HG03378 (cell line): ENCODE data around the gene AK4.

ENCODE experiments used
- ATAC-seq: cut with Tn5 transposase; IDR thresholded peaks from one replicate; pipeline ENCODE4 v1.9.1; 2021; ENCODE audit warnings: mild to moderate bottlenecking, moderate library complexity; ENCODE audit not compliant: unreplicated experiment

AK4 gene

GRCh38 chr1:65243491-65243890, 95.5 kb downstream of the AK4 start:
- ATAC-seq = no peak

GRCh38 chr1:65245295-65245694, 97.3 kb downstream of the AK4 start:
- no peak for ATAC-seq

GRCh38 chr1:65247419-65248359, 99.7 kb downstream of the AK4 start:
- no peak for ATAC-seq

GRCh38 chr1:65250826-65251225, 102.8 kb downstream of the AK4 start:
- ATAC-seq = no peak

- ATAC-seq = peak; percentile 35
Observed at GRCh38 chr1:65253800-65254319, 105.9 kb downstream of the AK4 start.

GRCh38 chr1:65254320-65255034, 106.5 kb downstream of the AK4 start:
- peak; percentile 82 for ATAC-seq

GRCh38 chr1:65255035-65255655, 107.1 kb downstream of the AK4 start:
- peak; percentile 5 for ATAC-seq

- ATAC-seq = no peak
Observed at GRCh38 chr1:65255656-65256050, 107.7 kb downstream of the AK4 start.

GRCh38 chr1:65256860-65257708, 109.1 kb downstream of the AK4 start:
- no peak for ATAC-seq

- no peak for ATAC-seq
Observed at GRCh38 chr1:65258106-65258505, 110.1 kb downstream of the AK4 start.

GRCh38 chr1:65259816-65260215, 111.8 kb downstream of the AK4 start:
- no peak for ATAC-seq

GRCh38 chr1:65260851-65261473, 113.0 kb downstream of the AK4 start:
- peak; percentile 63 for ATAC-seq

- no peak for ATAC-seq
Observed at GRCh38 chr1:65263286-65263685, 115.3 kb downstream of the AK4 start.

- no peak for ATAC-seq
Observed at GRCh38 chr1:65264197-65264929, 116.4 kb downstream of the AK4 start.

- ATAC-seq = no peak
Observed at GRCh38 chr1:65265296-65265650, 117.3 kb downstream of the AK4 start.

- peak; percentile 46 for ATAC-seq
Observed at GRCh38 chr1:65265651-65266351, 117.8 kb downstream of the AK4 start.

GRCh38 chr1:65266476-65266875, 118.5 kb downstream of the AK4 start:
- no peak for ATAC-seq

- no peak for ATAC-seq
Observed at GRCh38 chr1:65267271-65267670, 119.3 kb downstream of the AK4 start.

GRCh38 chr1:65267683-65268082, 119.7 kb downstream of the AK4 start:
- ATAC-seq = no peak
